Measurements from ENCODE around the gene OR10AD1.

- TF ChIP-seq CTCF (IDR thresholded peaks at IDR 0.05; ENCODE audit: low read depth, low read length): no peak
- TF ChIP-seq POLR2A (IDR thresholded peaks at IDR 0.05; ENCODE audit: extremely low read depth, insufficient read length): no peak
Measured at GRCh38 chr12:48175613-48176416, 27.3 kb downstream of the OR10AD1 start.
